Mesothelial cell of epicardium (in vitro differentiated cells): ENCODE data around the gene AFF2. TPM values are rescaled to one million over a fixed set of nuclear protein-coding genes. Genes with fewer than 3 reads are reported as not detected.

Experiments
- DNase-seq, 2 experiments: peaks; one replicate each; pipeline ENCODE4 v3.0.0; 2021; ENCODE audit warnings: low spot score in 2 of 2; ENCODE audit not compliant: unreplicated experiment in 2 of 2
- H3K27ac Mint-ChIP-seq: 2 replicates; pipeline ENCODE4 v1.8.0; 2021; ENCODE audit warnings: mixed read lengths
- H3K27me3 Mint-ChIP-seq: 2 replicates; pipeline ENCODE4 v1.8.0; 2021; ENCODE audit warnings: low read depth, mixed read lengths
- H3K36me3 Mint-ChIP-seq: 2 replicates; pipeline ENCODE4 v1.8.0; 2021; ENCODE audit warnings: mixed read lengths
- H3K4me1 Mint-ChIP-seq: 2 replicates; pipeline ENCODE4 v1.8.0; 2021; ENCODE audit warnings: mixed read lengths
- H3K4me3 Mint-ChIP-seq: 2 replicates; pipeline ENCODE4 v1.8.0; 2021; ENCODE audit warnings: mild to moderate bottlenecking, moderate library complexity, mixed read lengths
- H3K9me3 Mint-ChIP-seq: 2 replicates; pipeline ENCODE4 v1.8.0; 2021; ENCODE audit warnings: mixed read lengths
- total RNA-seq: library from RNA; stranded (reverse); gene quantifications from 3 replicates; pipeline ENCODE4 v1.2.1, GENCODE V29; 2021
- TF ChIP-seq, protein P1 (sequence below): fragments of 200-600 bp; sonication (generic); IDR thresholded peaks from one replicate; pipeline ENCODE4 v1.5.0; 2021; ENCODE audit warnings: antibody characterized with exemption; ENCODE audit not compliant: unreplicated experiment

Gene AFF2
- total RNA-seq, 1 donor from 2014 or later, result 5.8 TPM

GRCh38 chrX:148856505-148856904 is 356.1 kb downstream of the AFF2 start:
- Mint-ChIP-seq H3K27ac (no peak overlapping the region), H3K36me3 (no peaks in the 10 kb centered on the region), H3K4me1 (peaks cover 27% of the 10 kb centered on the region), H3K9me3 (peaks cover 3% of the 10 kb centered on the region), H3K27me3 (no peaks in the 10 kb centered on the region), H3K4me3 (no peak overlapping the region)
- TF ChIP-seq, protein P1, sequence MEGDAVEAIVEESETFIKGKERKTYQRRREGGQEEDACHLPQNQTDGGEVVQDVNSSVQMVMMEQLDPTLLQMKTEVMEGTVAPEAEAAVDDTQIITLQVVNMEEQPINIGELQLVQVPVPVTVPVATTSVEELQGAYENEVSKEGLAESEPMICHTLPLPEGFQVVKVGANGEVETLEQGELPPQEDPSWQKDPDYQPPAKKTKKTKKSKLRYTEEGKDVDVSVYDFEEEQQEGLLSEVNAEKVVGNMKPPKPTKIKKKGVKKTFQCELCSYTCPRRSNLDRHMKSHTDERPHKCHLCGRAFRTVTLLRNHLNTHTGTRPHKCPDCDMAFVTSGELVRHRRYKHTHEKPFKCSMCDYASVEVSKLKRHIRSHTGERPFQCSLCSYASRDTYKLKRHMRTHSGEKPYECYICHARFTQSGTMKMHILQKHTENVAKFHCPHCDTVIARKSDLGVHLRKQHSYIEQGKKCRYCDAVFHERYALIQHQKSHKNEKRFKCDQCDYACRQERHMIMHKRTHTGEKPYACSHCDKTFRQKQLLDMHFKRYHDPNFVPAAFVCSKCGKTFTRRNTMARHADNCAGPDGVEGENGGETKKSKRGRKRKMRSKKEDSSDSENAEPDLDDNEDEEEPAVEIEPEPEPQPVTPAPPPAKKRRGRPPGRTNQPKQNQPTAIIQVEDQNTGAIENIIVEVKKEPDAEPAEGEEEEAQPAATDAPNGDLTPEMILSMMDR, result no peak
- no peak for DNase-seq

DNA sequence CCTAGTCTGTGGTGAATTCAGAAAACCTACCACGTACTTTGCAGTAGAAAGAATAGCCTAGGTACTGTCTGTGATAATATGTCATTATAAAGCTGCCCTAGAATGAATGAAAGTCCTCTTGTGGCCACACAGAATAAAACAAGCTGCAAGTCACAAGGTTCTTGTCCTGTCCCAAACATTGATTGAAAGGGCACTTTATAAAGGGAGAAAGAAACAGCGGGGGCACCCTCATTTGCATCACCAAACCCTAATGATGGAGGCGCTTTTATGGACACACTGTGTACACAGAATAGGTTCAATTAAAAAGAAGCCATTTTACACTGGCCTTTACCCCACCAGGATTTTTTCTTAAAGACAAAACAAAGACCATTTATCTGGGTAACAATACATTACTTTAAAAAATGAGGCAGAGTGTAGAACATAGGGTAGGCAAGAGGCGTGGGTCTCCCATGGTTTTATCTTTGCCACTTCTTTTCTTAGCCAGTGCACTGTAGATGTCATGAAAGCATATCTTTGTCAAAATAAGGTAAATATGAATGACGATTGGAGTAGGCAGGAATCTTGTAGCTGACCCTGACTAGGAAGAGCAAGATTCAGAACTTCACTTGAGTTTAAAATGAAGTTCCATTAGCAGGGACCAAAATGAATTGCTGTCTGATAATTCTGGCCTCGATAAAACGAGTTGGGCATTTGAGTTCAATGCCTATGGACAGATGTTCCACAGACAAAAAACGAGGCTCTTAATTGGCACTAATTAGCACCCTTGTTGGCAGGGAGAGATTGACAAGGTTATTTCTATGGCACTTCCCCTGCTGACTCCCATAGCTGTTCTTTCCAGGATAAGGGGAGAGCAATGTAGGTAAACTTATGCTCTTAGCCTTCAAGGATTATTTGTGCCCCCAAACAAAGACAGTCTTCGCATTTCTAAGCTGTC is 365.1 kb downstream of the AFF2 start:
- Mint-ChIP-seq H3K36me3 (no peaks in the 10 kb centered on the region), H3K27me3 (no peaks in the 10 kb centered on the region), H3K4me1 (peaks cover 27% of the 10 kb centered on the region), H3K9me3 (peaks cover 27% of the 10 kb centered on the region), H3K27ac (no peak overlapping the region), H3K4me3 (no peak overlapping the region)
- DNase-seq, result no peak
- TF ChIP-seq, protein P1, result no peak

- H3K9me3 Mint-ChIP-seq, result peaks cover 36% of the 10 kb centered on the region
- no peaks in the 10 kb centered on the region for H3K36me3 Mint-ChIP-seq
- no peaks in the 10 kb centered on the region for H3K27me3 Mint-ChIP-seq
- DNase-seq, result no peak
- TF ChIP-seq, protein P1, result no peak
- no peak overlapping the region for H3K27ac Mint-ChIP-seq
- H3K4me1 Mint-ChIP-seq, result peaks cover 28% of the 10 kb centered on the region
- no peak overlapping the region for H3K4me3 Mint-ChIP-seq
Observed at GRCh38 chrX:148867596-148867995, 367.2 kb downstream of the AFF2 start.

DNA sequence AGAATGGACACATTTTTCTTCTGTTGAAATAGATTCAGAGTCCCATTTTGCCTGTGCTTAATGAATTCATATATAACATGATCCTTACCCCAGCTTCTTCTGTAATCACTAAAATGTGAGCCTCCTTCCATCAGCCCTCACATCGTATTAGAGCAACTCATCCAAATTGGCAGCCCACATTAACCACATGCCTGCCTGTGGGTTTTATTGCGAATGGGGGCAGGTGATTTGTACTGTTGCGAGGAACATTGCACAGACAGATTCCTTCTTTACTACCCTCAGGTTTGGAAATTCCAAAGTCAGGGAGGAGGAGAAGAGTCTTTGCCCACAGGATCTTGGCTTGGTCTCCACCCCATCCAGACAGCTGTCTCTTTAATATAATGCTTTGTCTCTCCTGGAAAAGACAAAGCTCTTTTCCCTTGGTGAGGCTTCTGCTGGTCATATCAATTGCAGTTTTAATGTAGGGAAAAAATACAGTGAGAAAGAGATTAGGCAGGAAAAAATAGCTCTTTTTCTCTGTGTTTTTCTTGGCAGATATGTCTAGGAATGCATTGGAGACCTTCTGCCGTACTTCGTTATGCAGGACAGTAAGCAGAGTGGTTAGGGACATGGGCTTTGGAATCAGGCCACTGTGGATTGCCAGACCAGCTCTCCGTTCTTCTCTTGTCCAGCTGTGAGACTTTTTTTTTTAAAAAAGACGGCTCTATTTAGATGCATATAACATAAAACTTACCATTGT is 371.2 kb downstream of the AFF2 start:
- peaks cover 15% of the 10 kb centered on the region for H3K4me1 Mint-ChIP-seq
- no peak overlapping the region for H3K27ac Mint-ChIP-seq
- no peak for DNase-seq
- H3K4me3 Mint-ChIP-seq, result no peak overlapping the region
- TF ChIP-seq, protein P1, result no peak
- peaks cover 44% of the 10 kb centered on the region for H3K9me3 Mint-ChIP-seq
- no peaks in the 10 kb centered on the region for H3K27me3 Mint-ChIP-seq
- no peaks in the 10 kb centered on the region for H3K36me3 Mint-ChIP-seq

DNA sequence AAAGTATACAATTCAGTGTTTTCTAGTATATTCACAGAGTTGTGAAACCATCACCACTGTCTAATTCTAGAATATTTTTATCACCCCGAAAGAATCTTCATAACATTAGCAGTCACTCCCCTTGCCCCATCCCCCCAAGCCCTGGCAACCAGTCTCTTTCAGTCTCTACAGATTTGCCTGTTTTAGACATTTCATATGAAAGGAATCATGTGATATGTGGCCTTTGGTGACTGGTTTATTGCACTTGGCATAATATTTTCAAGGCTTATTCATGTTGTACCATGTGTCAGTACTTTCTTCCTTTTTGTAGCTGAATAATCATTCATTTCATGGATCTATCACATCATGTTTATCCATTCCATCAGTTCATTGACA is 371.7 kb downstream of the AFF2 start:
- TF ChIP-seq, protein P1, result no peak
- no peak overlapping the region for H3K27ac Mint-ChIP-seq
- DNase-seq, result no peak
- H3K9me3 Mint-ChIP-seq, result peaks cover 42% of the 10 kb centered on the region
- no peaks in the 10 kb centered on the region for H3K36me3 Mint-ChIP-seq
- H3K4me3 Mint-ChIP-seq, result no peak overlapping the region
- H3K4me1 Mint-ChIP-seq, result peaks cover 15% of the 10 kb centered on the region
- H3K27me3 Mint-ChIP-seq, result no peaks in the 10 kb centered on the region
